IMR-90 (cell line): ENCODE measurements around the gene POU3F2. TPM values are rescaled to one million over a fixed set of nuclear protein-coding genes. Genes with fewer than 3 reads are reported as not detected.

Experiments used
- ATAC-seq: fragments of 200-7000 bp; cut with Tn5 transposase; 2 replicates; pipeline ENCODE4 v1.9.1; 2020; ENCODE audit warnings: low read depth, mild to moderate bottlenecking, moderate library complexity
- BruUV-seq: library from RNA; stranded (reverse); fragments of 400-500 nt; replicated peaks from 2 replicates; lab custom pipeline; 2021; lab: Mats Ljungman, UMichigan
- CTCF ChIA-PET: fragments of 300-600 bp; formaldehyde crosslinking; extraction: SDS; loops from one replicate; lab custom pipeline; 2021; ENCODE audit warnings: antibody characterized with exemption; lab: Yijun Ruan, JAX
- POLR2A ChIA-PET: fragments of 300-600 bp; sonication (Branson Sonifier 250); formaldehyde crosslinking; loops from one replicate; lab custom pipeline; 2022; ENCODE audit warnings: antibody characterized with exemption; ENCODE audit not compliant: unreplicated experiment; lab: Charles Lee
- DNase-seq: peaks from one replicate; pipeline ENCODE4 v3.0.0; 2013
- H2AFZ ChIP-seq: replicated peaks from 2 replicates; pipeline ENCODE3; 2013; ENCODE audit warnings: low read length, mild to moderate bottlenecking; ENCODE audit not compliant: poor library complexity
- H2AK5ac ChIP-seq: 2 replicates; pipeline ENCODE4 v1.6.1; 2013; ENCODE audit warnings: low read depth, low read length, inconsistent platforms
- H2AK9ac ChIP-seq: replicated peaks from 2 replicates; pipeline ENCODE3; 2013; ENCODE audit warnings: mild to moderate bottlenecking, low read depth, low read length, moderate library complexity; ENCODE audit not compliant: poor library complexity
- H2BK120ac ChIP-seq: 2 replicates; pipeline ENCODE4 v1.6.1; 2013; ENCODE audit warnings: low read depth, low read length, inconsistent platforms
- H2BK15ac ChIP-seq: 3 replicates; pipeline ENCODE4 v1.6.1; 2013; ENCODE audit warnings: low read depth, low read length, inconsistent platforms
- H2BK20ac ChIP-seq: 2 replicates; pipeline ENCODE4 v1.6.1; 2013; ENCODE audit warnings: low read depth, mild to moderate bottlenecking, inconsistent platforms, low read length, moderate library complexity
- H2BK5ac ChIP-seq: 2 replicates; pipeline ENCODE4 v1.6.1; 2013; ENCODE audit warnings: mild to moderate bottlenecking, low read depth, low read length, inconsistent platforms; ENCODE audit not compliant: poor library complexity, severe bottlenecking
- H3K14ac ChIP-seq: replicated peaks from 2 replicates; pipeline ENCODE4 v1.6.1; 2013; ENCODE audit warnings: low read depth, low read length, inconsistent platforms
- H3K18ac ChIP-seq: 2 replicates; pipeline ENCODE4 v1.6.1; 2013; ENCODE audit warnings: low read depth, low read length, control low read depth
- H3K23ac ChIP-seq: 2 replicates; pipeline ENCODE4 v1.6.1; 2013; ENCODE audit warnings: low read depth, low read length, inconsistent platforms
- H3K27ac ChIP-seq: 2 replicates; pipeline ENCODE4 v1.5.1; 2013; ENCODE audit warnings: mild to moderate bottlenecking, control low read depth, low read length; ENCODE audit not compliant: insufficient read depth
- H3K27me3 ChIP-seq: 2 replicates; pipeline ENCODE4 v1.6.1; 2013; ENCODE audit warnings: low read length; ENCODE audit not compliant: control insufficient read depth, insufficient read depth
- H3K36me3 ChIP-seq: 2 replicates; pipeline ENCODE4 v1.6.1; 2013; ENCODE audit warnings: low read length, mixed read lengths; ENCODE audit not compliant: control insufficient read depth, insufficient read depth
- H3K4ac ChIP-seq: 2 replicates; pipeline ENCODE4 v1.6.1; 2013; ENCODE audit warnings: low read depth, low read length, inconsistent platforms
- H3K4me1 ChIP-seq: 2 replicates; pipeline ENCODE4 v1.6.1; 2013; ENCODE audit warnings: low read length, mixed read lengths; ENCODE audit not compliant: control insufficient read depth, insufficient read depth
- H3K4me2 ChIP-seq: 2 replicates; pipeline ENCODE4 v1.6.1; 2013; ENCODE audit warnings: low read depth, mild to moderate bottlenecking, control low read depth, low read length, moderate library complexity
- H3K4me3 ChIP-seq: 2 replicates; pipeline ENCODE4 v1.5.1; 2013; ENCODE audit warnings: low read depth, mild to moderate bottlenecking, control low read depth, low read length, moderate library complexity; ENCODE audit not compliant: insufficient read depth
- H3K56ac ChIP-seq: 2 replicates; pipeline ENCODE4 v1.6.1; 2013; ENCODE audit warnings: low read length, inconsistent platforms; ENCODE audit not compliant: insufficient read depth; ENCODE audit errors: extremely low read depth
- H3K79me1 ChIP-seq, 2 experiments: 2 replicates each; pipeline ENCODE4 v1.6.1; 2013; ENCODE audit warnings: low read length in 2 of 2, inconsistent platforms in 1 of 2, low read depth in 1 of 2
- H3K9ac ChIP-seq: 2 replicates; pipeline ENCODE4 v1.6.1; 2013; ENCODE audit warnings: low read depth, low read length, control low read depth
- H3K9me1 ChIP-seq: 2 replicates; pipeline ENCODE4 v1.6.1; 2013; ENCODE audit warnings: low read length, inconsistent platforms; ENCODE audit not compliant: insufficient read depth
- H3K9me3 ChIP-seq: 2 replicates; pipeline ENCODE4 v1.6.1; 2013; ENCODE audit warnings: low read length; ENCODE audit not compliant: control insufficient read depth, insufficient read depth
- H4K20me1 ChIP-seq: 2 replicates; pipeline ENCODE4 v1.6.1; 2013; ENCODE audit warnings: low read length, inconsistent platforms; ENCODE audit not compliant: insufficient read depth
- H4K5ac ChIP-seq: 2 replicates; pipeline ENCODE4 v1.6.1; 2013; ENCODE audit warnings: mild to moderate bottlenecking, low read depth, low read length, control low read depth
- H4K8ac ChIP-seq, 2 experiments: 2 replicates each; pipeline ENCODE4 v1.6.1; 2013; ENCODE audit warnings: low read depth in 2 of 2, low read length in 2 of 2, control low read depth in 1 of 2, inconsistent platforms in 1 of 2
- H4K91ac ChIP-seq: 2 replicates; pipeline ENCODE4 v1.6.1; 2013; ENCODE audit warnings: low read depth, low read length, inconsistent platforms; ENCODE audit not compliant: insufficient read depth
- BHLHE40 ChIP-seq: fragments of 150-350 bp; IDR thresholded peaks from 2 replicates; pipeline ENCODE4 v1.6.1; 2016; ENCODE audit warnings: mild to moderate bottlenecking, low read depth, low read length
- CEBPB ChIP-seq: IDR thresholded peaks from 2 replicates; pipeline ENCODE4 v1.6.1; 2012; ENCODE audit warnings: low read depth, low read length, improper control_type of control experiment
- FOS ChIP-seq: fragments of 150-350 bp; IDR thresholded peaks from 2 replicates; pipeline ENCODE4 v1.6.1; 2016; ENCODE audit warnings: low read depth, low read length
- MAFK ChIP-seq: IDR thresholded peaks from 2 replicates; pipeline ENCODE4 v1.6.1; 2012; ENCODE audit warnings: low read depth, low read length, improper control_type of control experiment
- MXI1 ChIP-seq: IDR thresholded peaks from 2 replicates; pipeline ENCODE4 v1.6.1; 2012; ENCODE audit warnings: low read depth, mild to moderate bottlenecking, low read length, moderate library complexity, borderline replicate concordance
- NFE2L2 ChIP-seq: fragments of 150-350 bp; IDR thresholded peaks from 2 replicates; pipeline ENCODE4 v1.6.1; 2016; ENCODE audit warnings: low read depth, mild to moderate bottlenecking, low read length
- RCOR1 ChIP-seq: IDR thresholded peaks from 2 replicates; pipeline ENCODE4 v1.6.1; 2012; ENCODE audit warnings: mild to moderate bottlenecking, low read length, improper control_type of control experiment; ENCODE audit not compliant: insufficient replicate concordance
- SMC3 ChIP-seq: fragments of 150-350 bp; IDR thresholded peaks from 2 replicates; pipeline ENCODE4 v1.6.1; 2016; ENCODE audit warnings: low read depth, mild to moderate bottlenecking, antibody characterized with exemption, low read length, moderate library complexity
- WGBS, 2 experiments: methylation state at CpG; one replicate each; pipeline versions ENCODE4 v1.1.5 to v1.1.7; 2013; ENCODE audit warnings: missing lambda C conversion rate in 2 of 2; ENCODE audit not compliant: insufficient read length in 1 of 2; ENCODE audit errors: extremely low coverage in 2 of 2; 5-methylcytosine and 5-hydroxymethylcytosine counted together
- dilution Hi-C: fragments of 300-500 bp; cut with HindIII; formaldehyde crosslinking; loops from one replicate; pipeline ENCODE4 v1.14.3; 2018; ENCODE audit warnings: low sequenced_read_pairs; ENCODE audit not compliant: unreplicated experiment
- in situ Hi-C: fragments of 300-500 bp; cut with MboI; formaldehyde crosslinking; loops from 3 replicates; pipeline ENCODE4 v1.14.3; 2019; ENCODE audit warnings: low sequenced_read_pairs, inconsistent platforms, mixed read lengths
- intact Hi-C: fragments of 100-400 bp; cut with micrococcal nuclease; formaldehyde crosslinking; loops from 2 replicates; pipeline ENCODE4 v1.10.0; 2022
- polyA plus RNA-seq, 3 experiments: library from polyadenylated mRNA; depleted of rRNA; stranded (reverse); fragments of >200 nt; gene quantifications; 2 replicates each; pipeline ENCODE4 v1.2.3, GENCODE V29; 2012; ENCODE audit warnings: low replicate concordance in 1 of 3
- total RNA-seq: library from RNA; depleted of rRNA; stranded (reverse); fragments of >200 nt; gene quantifications from 2 replicates; pipeline ENCODE4 v1.2.3, GENCODE V29; 2012
- TF ChIP-seq, protein P1 (sequence below): fragments of 150-350 bp; IDR thresholded peaks from 2 replicates; pipeline ENCODE4 v1.6.1; 2016; ENCODE audit warnings: low read depth, mild to moderate bottlenecking, low read length, moderate library complexity, borderline replicate concordance

The POU3F2 gene
- total and polyA plus RNA-seq, 2 of the 4 experiments (the other 2 are of a cell fraction), result not detected

DNA sequence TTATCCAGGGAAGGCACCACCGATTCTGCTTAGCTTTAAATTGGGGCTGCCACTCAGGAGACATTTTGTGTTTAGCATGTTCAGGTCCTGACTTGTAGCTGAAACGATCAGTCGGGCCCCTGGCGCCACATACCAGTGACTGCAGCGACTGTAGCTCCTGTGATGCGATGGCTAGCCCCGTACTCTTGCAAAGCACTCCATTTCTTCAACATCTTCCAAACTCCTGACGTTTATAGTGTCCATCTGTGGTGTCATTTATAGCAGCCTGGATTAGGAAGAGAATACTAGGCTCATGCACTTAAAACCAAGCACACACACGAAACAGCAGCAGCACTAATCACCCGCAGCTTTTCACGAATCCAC, 13.0 kb downstream of the POU3F2 start:
- Histone ChIP-seq H3K14ac (no peak overlapping the region), H3K4me2 (peak overlapping the region; percentile 64; the same call in 1 of the 2 replicates), H3K4ac (no peak overlapping the region), H3K4me1 (peaks cover 6% of the 10 kb centered on the region; the same call in 1 of the 2 replicates), H4K20me1 (no peaks in the 10 kb centered on the region), H3K4me3 (no peak overlapping the region), H2BK5ac (no peak overlapping the region), H4K5ac (no peak overlapping the region), H3K9me1 (no peaks in the 10 kb centered on the region), H4K8ac (no peak overlapping the region), H2BK20ac (no peak overlapping the region), H4K91ac (no peak overlapping the region), H2BK120ac (no peak overlapping the region), H2BK15ac (no peak overlapping the region), H3K27me3 (peaks cover 64% of the 10 kb centered on the region), H2AK5ac (no peak overlapping the region), H3K79me1 (no peaks in the 10 kb centered on the region), H2AFZ (no peak overlapping the region), H3K23ac (no peak overlapping the region), H3K56ac (no peak overlapping the region), H3K18ac (no peak overlapping the region), H2AK9ac (no peak overlapping the region), H3K27ac (no peak overlapping the region), H3K9ac (no peak overlapping the region), H3K36me3 (no peaks in the 10 kb centered on the region), H3K9me3 (no peaks in the 10 kb centered on the region)
- intact Hi-C loops, result no loop called here
- in situ Hi-C loops, result loop anchor here (10.0 kb wide), 1 partner anchor 1353 kb away; no protein-coding TSS in a partner anchor
- ATAC-seq (no peak), DNase-seq (no peak)
- BruUV-seq, result no TSS peak
- CTCF ChIA-PET, result no interaction called here
- TF ChIP-seq MXI1 (no peak), SMC3 (no peak), NFE2L2 (no peak), FOS (no peak), MAFK (no peak), BHLHE40 (no peak), RCOR1 (no peak), CEBPB (no peak)
- TF ChIP-seq, protein P1, sequence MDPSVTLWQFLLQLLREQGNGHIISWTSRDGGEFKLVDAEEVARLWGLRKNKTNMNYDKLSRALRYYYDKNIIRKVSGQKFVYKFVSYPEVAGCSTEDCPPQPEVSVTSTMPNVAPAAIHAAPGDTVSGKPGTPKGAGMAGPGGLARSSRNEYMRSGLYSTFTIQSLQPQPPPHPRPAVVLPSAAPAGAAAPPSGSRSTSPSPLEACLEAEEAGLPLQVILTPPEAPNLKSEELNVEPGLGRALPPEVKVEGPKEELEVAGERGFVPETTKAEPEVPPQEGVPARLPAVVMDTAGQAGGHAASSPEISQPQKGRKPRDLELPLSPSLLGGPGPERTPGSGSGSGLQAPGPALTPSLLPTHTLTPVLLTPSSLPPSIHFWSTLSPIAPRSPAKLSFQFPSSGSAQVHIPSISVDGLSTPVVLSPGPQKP, result no peak
- POLR2A ChIA-PET, result no interaction called here
- dilution Hi-C loops, result no loop called here
- no CpG with 5 or more reads among the region's 11 CpGs for WGBS, 2 experiments
